GM19025 (cell line): ENCODE data around the gene NEO1.

Source experiments
- ATAC-seq: cut with Tn5 transposase; IDR thresholded peaks from one replicate; pipeline ENCODE4 v1.9.1; 2021; ENCODE audit warnings: mild to moderate bottlenecking, low read depth, moderate library complexity; ENCODE audit not compliant: unreplicated experiment

NEO1 gene

GRCh38 chr15:73341886-73342600 is 289.8 kb downstream of the NEO1 start:
- ATAC-seq = no peak

- ATAC-seq = no peak
Measured at GRCh38 chr15:73344056-73344455, 291.8 kb downstream of the NEO1 start.

- ATAC-seq = no peak
Measured at GRCh38 chr15:73345658-73346057, 293.4 kb downstream of the NEO1 start.

- no peak for ATAC-seq
Measured at GRCh38 chr15:73346735-73347312, 294.6 kb downstream of the NEO1 start.

- no peak for ATAC-seq
Measured at GRCh38 chr15:73349191-73349590, 296.9 kb downstream of the NEO1 start.

- no peak for ATAC-seq
Measured at GRCh38 chr15:73352082-73352481, 299.8 kb downstream of the NEO1 start.

GRCh38 chr15:73353734-73354133 is 301.5 kb downstream of the NEO1 start:
- no peak for ATAC-seq

- no peak for ATAC-seq
Measured at GRCh38 chr15:73354241-73354640, 302.0 kb downstream of the NEO1 start.
